Mammary epithelial cell (primary cell): ENCODE data around the gene SERAC1.

Experiments
- CTCF ChIP-seq, 2 donors: IDR thresholded peaks in 1 of 2; conservative IDR thresholded peaks in 1 of 2; 2 replicates each; pipeline ENCODE4 v1.5.1; 2011 to 2012; ENCODE audit warnings: inconsistent platforms in 2 of 2, low read length in 2 of 2, mild to moderate bottlenecking in 2 of 2, control low read depth in 1 of 2, low read depth in 1 of 2; ENCODE audit not compliant: insufficient read depth in 1 of 2; ENCODE audit errors: extremely low read depth in 1 of 2
- EZH2 ChIP-seq: IDR thresholded peaks from 2 replicates; pipeline ENCODE4 v1.6.1; 2012; ENCODE audit warnings: low read length, inconsistent platforms, borderline replicate concordance

- TF ChIP-seq EZH2 (no peak), CTCF (conservative IDR thresholded peaks at IDR 0.05 in 1 of 2, IDR thresholded peaks at IDR 0.05 in 1 of 2; ENCODE audit: extremely low read depth in 1 of 2, insufficient read depth in 1 of 2, low read depth in 1 of 2, low read length in 2 of 2) (no peak)
These were observed 23.7 kb upstream of the SERAC1 start for GRCh38 chr6:158191761-158192160.
